Measurements from ENCODE around the gene ETV1.

The ETV1 gene

DNA sequence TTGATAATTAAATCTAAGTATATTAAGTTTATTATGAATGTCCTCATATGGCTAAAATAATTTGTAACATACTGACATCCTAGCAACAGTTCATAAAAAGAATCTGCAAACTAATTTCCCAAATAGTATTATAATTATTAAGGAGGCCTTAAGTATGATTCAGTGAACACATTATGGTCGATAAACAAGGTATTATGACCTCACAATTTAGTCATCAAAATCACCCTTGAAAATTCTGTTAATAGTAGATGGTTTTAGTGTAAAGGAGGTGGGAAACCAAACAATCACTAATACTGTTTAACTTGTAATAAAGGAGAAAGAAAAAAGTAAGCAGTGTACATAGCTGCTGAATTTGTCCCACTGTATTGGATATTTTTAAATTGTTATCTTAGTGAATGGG lies 2.1 kb downstream of the ETV1 start:
- no peak for DNase-seq (ENCODE audit: low read depth in 1 of 2, low spot score in 1 of 2)

DNA sequence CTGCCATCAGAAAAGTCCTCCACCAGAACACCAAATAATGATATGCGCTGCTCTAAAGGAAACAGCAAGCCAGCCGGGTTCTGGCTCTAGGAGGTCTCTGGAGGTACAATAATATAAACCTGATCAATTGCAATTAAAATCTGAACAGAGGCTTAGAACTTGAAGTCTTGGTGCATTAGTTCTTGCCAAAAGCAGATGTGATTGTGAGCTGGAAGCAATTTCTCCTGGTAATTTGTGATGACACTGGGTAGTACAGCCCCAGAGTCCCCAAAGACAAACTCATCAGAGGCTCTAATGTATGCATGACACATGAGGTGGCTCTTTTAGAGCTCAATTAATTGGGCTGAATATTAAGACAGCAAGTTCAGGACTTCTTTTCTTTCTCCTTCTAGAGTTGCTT lies 3.3 kb downstream of the ETV1 start:
- no peak for DNase-seq (ENCODE audit: low read depth in 1 of 2, low spot score in 1 of 2)

DNA sequence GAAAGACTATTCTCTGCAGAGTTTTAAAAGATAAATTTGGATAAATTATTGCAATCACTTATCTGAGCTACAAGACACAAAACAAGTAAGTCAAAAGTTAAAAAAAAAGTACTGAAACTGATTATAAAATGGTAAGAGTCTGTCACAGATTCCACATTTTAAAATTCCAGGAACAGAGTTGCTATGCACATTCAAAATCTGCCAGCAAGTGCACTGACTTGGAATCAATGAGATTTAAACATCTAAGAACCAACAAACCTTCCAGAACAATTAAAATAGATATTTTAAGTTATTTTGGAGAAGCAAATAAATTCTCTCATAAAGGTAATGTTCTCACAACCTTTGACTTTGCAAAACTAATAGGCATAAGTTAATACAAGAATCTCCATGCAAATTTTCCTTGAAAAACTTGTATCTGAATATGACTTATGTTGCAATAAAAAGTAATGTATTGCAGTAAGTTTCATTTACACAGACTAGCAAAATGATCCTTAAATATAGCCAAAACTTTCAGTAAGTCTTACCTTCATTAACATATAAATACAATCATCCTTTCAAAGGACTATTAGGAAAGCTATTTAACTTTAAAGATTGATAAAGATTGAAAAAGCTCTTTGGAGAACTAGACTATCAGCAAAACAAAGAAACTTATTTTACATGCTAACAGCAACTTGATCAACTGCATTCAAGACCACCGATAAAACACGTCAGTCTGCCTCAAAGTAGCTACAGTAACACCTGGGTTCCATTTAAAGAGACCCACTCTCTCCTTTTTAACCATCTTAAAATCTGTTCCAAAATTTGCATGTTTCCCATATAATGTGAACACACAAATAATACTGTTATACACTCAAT lies 4.4 kb downstream of the ETV1 start:
- DNase-seq (ENCODE audit: low read depth in 1 of 2, low spot score in 1 of 2) = no peak

DNA sequence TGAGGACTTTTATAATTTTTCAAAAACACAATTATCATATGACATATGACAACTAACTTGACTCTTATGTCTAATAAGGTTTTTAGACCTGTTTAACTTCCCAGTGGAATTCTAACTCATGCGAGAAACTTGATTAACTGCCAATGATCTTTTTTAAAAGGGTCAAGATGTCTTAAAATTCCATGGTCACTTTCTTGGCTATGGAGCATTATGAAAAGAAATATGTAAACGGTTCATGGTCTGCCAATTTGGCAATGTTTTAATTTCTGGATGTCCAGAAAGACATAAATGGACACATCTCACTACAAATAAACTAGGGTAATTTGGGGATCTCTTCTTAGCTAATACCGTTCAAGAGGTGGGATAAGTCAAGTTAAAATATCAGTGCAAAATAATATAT lies 5.4 kb downstream of the ETV1 start:
- DNase-seq (ENCODE audit: low read depth in 1 of 2, low spot score in 1 of 2) = no peak

DNA sequence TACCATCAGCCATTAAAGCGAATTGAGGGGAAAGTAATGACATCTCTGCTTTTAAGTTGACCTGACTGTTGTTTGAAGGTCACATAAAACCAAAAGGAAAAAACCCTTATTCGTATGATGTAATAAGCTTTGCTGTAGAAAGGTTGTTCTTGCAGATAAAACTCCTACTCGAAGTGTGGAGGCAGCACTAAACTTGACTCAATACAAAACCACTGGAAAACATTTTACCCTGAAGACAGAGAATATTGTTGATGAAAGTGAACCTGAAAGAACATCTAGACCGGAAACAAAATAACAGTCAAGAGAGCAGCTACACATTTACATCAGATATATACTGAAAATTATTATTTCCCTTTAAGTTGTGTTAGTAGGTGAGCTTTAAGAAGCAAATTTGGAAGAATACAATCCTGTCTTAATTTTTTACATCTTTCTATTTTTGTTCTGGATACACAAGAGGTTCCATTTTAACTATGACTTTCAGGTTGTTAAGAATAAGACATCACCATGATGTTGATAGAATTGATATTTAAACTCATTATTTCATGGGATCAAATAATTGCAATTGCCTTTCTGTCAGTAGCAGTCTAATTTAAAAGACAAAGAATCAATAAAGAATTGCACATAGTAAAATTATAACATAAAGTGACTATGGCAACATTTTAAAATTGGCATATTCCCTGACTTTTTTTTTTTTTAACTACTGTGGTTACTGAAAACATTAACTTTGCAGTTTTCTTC lies 6.4 kb downstream of the ETV1 start:
- DNase-seq (ENCODE audit: low read depth in 1 of 2, low spot score in 1 of 2) = no peak

DNA sequence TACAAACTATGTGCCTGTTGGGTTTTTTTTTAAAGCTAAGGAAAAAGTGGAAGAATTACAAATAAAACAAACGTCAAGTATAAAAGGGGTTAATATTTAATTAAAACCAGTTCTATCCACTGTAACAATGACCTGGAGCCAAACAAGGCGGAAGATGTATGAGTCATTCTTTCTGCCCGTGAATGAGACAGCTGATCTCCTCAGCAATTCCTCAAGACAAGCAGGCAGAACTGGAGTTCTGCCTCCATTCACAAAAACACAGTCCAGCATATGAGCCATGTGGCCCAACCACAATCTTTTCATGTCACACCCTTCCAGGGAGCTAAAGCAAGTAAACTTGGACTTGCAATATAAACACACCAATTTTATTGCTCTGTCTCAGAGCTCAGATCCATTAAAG lies 8.4 kb downstream of the ETV1 start:
- no peak for DNase-seq (ENCODE audit: low read depth in 1 of 2, low spot score in 1 of 2)

DNA sequence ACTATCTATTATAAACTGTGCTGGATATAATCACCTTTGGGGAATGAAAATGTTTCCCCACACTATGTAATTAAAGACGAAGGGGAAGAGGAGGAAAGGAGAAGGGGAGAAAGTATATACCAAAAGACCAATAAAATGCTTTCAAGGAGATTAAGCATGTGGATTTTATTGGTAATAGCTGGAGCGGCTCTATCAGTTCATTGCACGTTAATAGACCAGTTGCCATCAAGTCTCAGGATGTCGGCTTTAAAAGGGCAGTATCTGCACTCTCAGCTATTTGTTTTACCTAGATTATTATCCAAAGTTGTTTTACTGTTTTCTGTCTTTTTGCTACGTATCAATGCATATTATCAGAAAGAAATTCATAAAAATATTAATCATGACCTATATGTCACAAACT lies 9.0 kb downstream of the ETV1 start:
- DNase-seq (ENCODE audit: low read depth in 1 of 2, low spot score in 1 of 2) = no peak

DNA sequence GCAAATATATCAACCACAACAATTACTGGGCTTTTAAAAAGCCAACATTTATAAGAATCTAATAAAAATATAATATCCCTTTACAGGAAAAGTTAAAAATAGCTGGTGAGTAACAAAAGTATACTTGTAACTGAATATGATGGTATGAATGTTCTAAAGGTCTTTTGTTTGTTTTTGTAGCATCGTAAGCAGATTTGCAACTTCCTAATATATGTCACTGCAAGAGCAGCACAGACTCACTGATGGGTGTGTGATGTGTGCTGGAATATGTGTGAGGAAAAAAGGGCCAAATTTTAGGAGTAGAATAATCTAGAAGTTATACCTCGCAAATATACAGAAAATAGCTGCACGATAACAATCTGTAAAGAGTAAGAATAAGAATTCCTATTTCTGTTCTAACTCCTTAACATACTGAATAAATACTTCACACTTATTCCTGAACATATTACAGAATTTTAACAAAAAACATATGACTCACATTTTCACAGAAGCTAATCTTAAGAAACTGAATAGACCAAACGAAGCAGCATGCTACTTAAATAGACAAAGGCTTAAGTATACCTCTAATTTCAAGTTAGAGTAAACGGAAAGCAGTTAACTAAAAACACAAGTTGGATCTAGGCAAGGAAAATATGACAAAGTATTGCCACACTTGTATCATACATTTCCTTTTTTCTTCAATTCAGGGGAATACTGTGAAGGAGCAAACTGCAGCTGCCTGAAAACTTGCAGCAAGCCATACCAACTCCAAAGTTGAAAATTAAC lies 9.6 kb downstream of the ETV1 start:
- no peak for DNase-seq (ENCODE audit: low read depth in 1 of 2, low spot score in 1 of 2)

DNA sequence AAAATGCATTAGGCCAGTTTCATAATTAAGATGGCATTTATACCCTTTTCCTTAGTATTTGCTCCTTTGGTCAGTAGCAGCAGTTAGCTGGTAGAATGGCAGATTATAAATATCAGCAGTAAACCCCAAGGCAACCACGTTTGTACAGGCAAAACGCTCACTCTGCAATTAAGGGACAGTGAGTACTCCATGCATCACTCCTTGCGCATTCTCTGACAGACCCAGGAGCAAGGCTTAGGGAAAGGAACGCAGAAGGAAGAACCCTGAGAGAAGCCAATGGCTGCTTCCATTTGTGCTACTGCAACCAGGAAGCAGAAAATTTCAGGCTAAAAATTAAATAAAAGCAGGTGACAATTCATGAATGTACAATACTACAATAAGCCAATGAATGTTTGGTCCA lies 12.9 kb downstream of the ETV1 start:
- DNase-seq (ENCODE audit: low read depth in 1 of 2, low spot score in 1 of 2) = no peak

DNA sequence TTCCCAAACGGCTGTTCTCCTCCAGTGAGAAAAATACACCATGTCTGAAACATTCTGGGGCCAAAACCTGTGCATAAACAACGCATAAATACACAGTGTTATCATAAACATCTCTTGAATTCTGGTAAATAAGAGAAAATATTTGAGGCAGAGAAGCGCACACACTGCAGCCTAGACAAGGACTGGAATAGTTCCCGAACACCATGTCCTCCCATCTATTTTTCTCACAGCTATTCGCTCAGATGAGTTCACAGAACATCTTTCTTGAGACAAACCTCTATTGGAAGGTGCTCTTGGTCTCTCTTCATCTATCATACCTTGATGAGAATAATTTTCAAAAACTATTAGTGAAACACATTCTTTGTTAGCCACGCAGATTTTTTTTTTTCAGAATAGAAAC lies 24.4 kb downstream of the ETV1 start:
- DNase-seq (ENCODE audit: low read depth in 1 of 2, low spot score in 1 of 2) = no peak

DNA sequence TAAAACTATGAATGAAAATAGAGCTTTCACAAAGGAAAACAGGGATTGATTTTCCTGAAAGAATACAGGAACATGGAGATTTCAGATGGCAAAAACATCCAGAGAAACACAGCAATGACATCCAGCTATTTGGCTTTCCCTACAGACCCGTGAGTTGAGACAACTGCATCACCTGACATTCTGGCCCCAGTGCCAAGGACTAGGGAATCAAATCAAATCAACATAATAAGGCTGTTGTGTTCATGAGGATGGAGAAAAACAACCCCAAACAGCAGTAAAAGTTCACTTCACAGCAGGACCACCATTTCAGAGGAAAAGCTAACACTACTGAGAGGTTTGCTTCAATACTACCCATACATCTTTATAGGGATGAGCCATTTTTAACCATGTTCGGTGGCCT lies 25.5 kb downstream of the ETV1 start:
- DNase-seq (ENCODE audit: low read depth in 1 of 2, low spot score in 1 of 2) = no peak

DNA sequence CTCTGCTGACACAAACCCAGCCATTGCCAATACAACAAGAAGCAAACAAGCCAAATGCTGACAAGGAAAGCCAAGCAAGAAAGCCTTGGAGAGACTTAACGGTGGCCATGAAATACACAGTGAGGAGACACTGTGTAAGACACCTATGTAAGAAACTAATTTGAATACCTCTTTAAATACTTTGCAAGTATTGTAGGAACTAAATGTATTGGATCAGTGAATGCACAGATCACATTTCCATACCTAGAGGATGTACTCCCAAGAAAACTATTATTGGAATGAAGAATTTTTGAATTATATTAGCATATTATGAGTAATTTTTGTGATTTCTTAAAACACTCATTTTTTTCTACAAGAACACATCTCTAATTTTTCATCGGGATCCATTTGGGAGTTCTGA lies 34.0 kb downstream of the ETV1 start:
- no peak for DNase-seq (ENCODE audit: low read depth in 1 of 2, low spot score in 1 of 2)

DNA sequence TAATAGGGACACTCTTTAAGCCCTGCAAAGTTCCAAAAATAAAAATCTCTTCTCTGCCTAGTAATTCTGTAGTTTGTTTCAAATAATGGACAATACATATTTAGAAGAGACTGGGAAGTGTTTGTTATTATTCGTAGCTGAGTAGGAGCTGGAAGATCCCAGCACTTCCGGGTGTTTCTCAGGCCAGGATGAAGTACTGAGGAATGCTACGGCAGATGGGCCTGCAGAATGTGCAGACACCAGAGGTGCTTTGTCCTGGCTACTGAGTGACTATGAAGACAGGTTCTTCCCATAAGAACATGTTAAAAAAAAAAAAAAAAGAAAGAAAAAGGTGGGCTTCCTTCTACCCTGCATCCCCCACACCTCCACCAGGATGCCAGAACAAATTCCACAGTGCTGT lies 36.1 kb downstream of the ETV1 start:
- no peak for DNase-seq (ENCODE audit: low read depth in 1 of 2, low spot score in 1 of 2)

DNA sequence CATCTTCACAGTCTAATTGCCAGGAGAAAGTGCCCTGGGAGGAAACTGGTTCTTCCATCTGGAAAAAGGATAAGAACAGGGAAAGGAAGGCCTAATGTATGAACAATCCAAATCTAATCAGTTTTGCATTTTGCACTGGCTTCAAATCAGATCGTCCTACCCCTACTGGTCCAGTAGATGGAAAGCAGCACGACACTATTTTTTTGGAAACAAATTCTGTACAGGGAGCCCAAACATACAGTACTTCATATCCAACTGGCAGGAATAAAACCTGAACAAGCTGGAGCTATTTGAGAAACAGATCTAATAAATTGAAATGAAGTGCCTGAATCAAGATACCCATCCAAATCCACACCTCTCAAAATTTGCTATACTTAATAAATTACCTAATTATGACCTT lies 36.5 kb downstream of the ETV1 start:
- DNase-seq (ENCODE audit: low read depth in 1 of 2, low spot score in 1 of 2) = no peak

DNA sequence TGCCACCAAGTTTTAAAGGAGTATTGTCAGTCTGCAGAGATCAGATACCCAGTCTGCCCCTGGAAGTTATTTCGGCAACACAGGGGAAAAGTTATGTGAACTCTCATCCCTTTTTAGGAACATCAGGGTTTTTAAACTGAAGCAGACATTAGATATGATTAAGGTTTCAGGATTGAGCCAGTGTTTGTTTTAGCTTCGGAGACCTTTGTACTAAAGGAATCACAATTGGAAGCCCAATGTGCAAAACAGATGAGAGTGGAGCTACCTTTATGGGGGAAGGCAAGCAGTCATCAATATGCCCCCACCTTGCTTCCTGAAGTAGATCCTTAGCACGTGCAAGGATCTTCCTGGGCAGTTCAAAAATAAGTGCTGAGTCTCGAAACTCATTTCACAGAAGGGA lies 39.5 kb downstream of the ETV1 start:
- no peak for DNase-seq (ENCODE audit: low read depth in 1 of 2, low spot score in 1 of 2)

DNA sequence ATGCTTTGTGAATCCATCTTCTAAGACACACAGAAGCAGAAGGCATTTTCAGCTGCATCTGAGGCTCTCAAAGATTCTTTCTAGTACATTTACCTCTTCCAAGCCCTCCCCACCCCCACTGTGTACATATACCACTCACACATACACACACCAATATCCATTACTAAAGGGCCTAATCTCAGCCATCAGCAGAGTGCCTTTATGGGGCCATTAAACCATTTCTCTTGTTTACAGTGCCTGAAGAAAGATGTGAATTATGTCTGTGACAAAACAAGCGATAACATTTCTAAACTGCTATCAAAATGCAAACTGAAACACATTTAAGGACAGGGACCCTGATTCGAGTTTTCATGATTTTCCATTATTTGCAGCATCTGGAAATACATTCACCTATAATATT lies 40.0 kb downstream of the ETV1 start:
- DNase-seq (ENCODE audit: low read depth in 1 of 2, low spot score in 1 of 2) = no peak

DNA sequence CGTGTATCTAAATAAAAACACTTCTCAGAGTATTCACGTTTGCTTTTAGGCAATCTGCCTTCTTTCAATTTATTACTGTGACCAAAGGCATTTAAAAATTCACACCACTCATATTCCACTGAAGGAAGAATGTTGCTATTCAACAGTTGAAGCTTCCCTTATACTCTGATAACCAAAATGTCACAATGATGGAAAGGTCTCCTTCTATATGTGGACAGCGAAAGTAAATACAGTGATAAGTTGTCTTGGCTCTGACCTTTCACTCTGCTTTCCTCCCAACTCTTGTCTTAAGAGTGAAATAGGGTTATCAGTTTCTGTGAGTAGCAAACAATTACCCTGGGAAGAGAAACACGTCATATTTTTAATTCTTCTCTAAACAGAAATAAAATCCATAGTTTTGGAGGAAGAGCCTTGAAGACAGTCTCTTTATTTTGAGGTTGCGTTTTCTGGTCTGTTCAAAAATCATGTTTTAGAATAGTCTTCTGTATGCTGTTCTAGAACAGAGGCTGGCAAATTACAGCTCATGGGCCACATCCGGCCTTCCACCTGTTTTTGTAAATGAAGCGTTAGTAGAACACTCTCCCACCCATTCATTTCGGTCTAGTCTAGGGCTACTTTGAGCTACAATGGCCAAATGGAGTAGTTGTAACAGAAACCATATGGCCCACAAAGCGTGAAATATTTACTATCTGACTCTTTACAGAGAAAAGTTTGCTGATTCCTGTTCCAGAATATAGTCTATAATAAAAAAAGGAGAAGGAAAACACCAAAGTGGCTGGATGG lies 41.3 kb downstream of the ETV1 start:
- DNase-seq (ENCODE audit: low read depth in 1 of 2, low spot score in 1 of 2) = no peak

DNA sequence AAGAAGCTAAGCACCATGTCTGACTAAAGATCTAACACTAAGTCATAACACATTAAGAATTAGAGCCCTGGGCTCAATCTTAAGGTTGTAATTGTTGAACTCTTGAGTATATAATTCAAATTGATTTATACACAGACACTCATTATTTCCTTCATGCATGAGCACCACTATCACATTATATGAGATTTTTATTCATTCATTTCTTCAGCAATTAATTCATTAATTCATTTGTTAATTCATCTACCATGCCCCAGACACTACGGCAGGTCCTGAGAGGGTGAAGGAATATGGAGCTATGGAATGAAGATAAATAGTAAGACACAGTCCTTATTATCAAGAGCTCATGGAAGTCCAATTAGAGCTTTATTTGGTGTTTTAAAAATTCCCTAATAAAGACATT lies 41.9 kb downstream of the ETV1 start:
- DNase-seq (ENCODE audit: low read depth in 1 of 2, low spot score in 1 of 2) = no peak

DNA sequence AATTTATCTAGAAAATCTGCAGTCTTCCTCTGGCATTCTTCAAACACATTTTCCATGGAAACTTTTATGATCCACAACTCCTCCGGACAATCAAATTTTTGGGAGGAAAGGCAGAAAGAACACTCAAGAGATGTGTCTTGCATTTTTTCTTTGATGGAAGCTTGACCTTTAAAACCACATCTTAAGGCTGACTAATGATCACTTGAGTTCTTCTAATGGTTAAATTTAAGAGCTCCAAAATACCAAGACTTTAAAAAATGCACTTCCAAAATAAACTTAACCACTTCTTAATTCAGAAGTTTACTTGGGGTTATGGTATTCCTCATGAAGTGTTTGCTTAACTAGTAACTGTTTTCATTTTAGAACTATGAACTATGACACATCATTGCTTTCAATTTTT lies 43.3 kb downstream of the ETV1 start:
- DNase-seq (ENCODE audit: low read depth in 1 of 2, low spot score in 1 of 2) = no peak

DNA sequence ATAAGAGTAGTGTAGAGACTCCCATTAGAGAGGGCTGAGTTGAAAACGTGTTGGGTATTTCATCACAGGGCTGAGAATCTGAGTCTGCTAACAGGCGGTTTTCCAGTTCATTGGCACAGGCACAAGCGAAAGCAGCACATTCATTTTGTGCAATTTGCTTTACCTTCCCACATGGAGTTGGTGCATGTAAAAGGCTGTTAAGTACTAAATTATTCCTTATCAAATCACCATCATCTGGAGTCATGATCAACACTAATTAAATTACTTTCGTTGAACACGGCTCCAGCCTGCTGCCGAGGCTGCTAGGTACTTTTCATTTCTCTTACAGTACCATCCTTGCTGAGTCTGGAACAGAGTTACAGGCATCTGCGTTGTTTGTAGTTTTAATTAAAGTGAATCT lies 43.8 kb downstream of the ETV1 start:
- DNase-seq (ENCODE audit: low read depth in 1 of 2, low spot score in 1 of 2) = no peak

DNA sequence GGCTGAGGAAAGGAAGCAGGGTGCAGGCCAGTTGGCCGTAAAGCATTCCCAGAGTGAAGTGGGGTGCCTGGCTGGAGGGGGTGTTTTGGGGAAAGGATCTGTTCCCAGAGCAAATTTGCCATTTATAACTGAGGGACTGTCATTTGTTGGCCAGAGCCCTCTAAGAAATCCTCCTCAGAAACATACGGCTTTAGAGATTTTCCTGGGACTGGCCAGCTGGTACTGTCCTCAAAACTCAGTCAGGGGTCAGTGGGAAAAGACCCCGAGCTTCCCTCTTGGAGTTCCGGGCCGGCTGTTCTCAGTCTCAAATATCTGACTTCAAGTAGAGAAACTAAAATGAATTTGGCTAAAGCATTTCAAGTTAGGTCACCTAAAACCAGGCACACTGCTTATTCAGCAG lies 55.9 kb downstream of the ETV1 start:
- no peak for DNase-seq (ENCODE audit: low read depth in 1 of 2, low spot score in 1 of 2)
